GM23338 (cell line): Measurements from ENCODE around the gene EIF3K. TPM values are rescaled to one million over a fixed set of nuclear protein-coding genes. Genes with fewer than 3 reads are reported as not detected.

Experiments used
- ATAC-seq: fragments of 200-7000 bp; cut with Tn5 transposase; 3 replicates; pipeline ENCODE4 v1.9.1; 2020
- DNase-seq: peaks from one replicate; pipeline ENCODE4 v3.0.0-alpha.2; 2015; ENCODE audit warnings: low spot score
- H2AFZ ChIP-seq: fragments of 200-600 bp; sonication (generic); 2 replicates; pipeline ENCODE4 v1.8.0; 2016; ENCODE audit warnings: antibody characterized with exemption, mild to moderate bottlenecking, moderate library complexity
- H3F3A ChIP-seq: fragments of 200-600 bp; sonication (generic); replicated peaks from 2 replicates; pipeline ENCODE4 v1.8.0; 2017; ENCODE audit warnings: antibody characterized with exemption, mixed run types, low read depth
- H3K27ac ChIP-seq: fragments of 200-600 bp; sonication (generic); 2 replicates; pipeline ENCODE4 v1.6.1; 2016; ENCODE audit warnings: low read depth
- H3K27me3 ChIP-seq: fragments of 200-600 bp; sonication (generic); 2 replicates; pipeline ENCODE4 v1.8.0; 2016; ENCODE audit warnings: mild to moderate bottlenecking, mixed run types, moderate library complexity; ENCODE audit not compliant: insufficient read depth
- H3K36me3 ChIP-seq: fragments of 200-600 bp; sonication (generic); 2 replicates; pipeline ENCODE4 v1.8.0; 2016; ENCODE audit warnings: mild to moderate bottlenecking; ENCODE audit not compliant: insufficient read depth
- H3K4me1 ChIP-seq: fragments of 200-600 bp; sonication (generic); 2 replicates; pipeline ENCODE4 v1.8.0; 2016; ENCODE audit warnings: mild to moderate bottlenecking, moderate library complexity; ENCODE audit not compliant: insufficient read depth
- H3K4me2 ChIP-seq: fragments of 200-600 bp; sonication (generic); 2 replicates; pipeline ENCODE4 v1.7.1; 2017; ENCODE audit warnings: mixed run types
- H3K4me3 ChIP-seq: fragments of 200-600 bp; sonication (generic); 2 replicates; pipeline ENCODE4 v1.6.1; 2016; ENCODE audit warnings: mixed run types
- H3K79me2 ChIP-seq: fragments of 200-600 bp; sonication (generic); replicated peaks from 2 replicates; pipeline ENCODE4 v1.8.0; 2017; ENCODE audit warnings: mild to moderate bottlenecking; ENCODE audit not compliant: insufficient read depth
- H3K9me2 ChIP-seq: fragments of 200-600 bp; sonication (generic); 2 replicates; pipeline ENCODE4 v1.8.0; 2017; ENCODE audit not compliant: insufficient read depth
- H4K20me1 ChIP-seq: fragments of 200-600 bp; sonication (generic); replicated peaks from 2 replicates; pipeline ENCODE4 v1.8.0; 2017; ENCODE audit warnings: mild to moderate bottlenecking; ENCODE audit not compliant: insufficient read depth
- H3K27ac Mint-ChIP-seq: 2 replicates; pipeline ENCODE4 v1.8.0; 2020; ENCODE audit warnings: inconsistent platforms, mild to moderate bottlenecking, moderate library complexity, mixed read lengths
- H3K27me3 Mint-ChIP-seq: 3 replicates; pipeline ENCODE4 v1.8.0; 2022; ENCODE audit warnings: low read depth, mild to moderate bottlenecking, moderate library complexity, mixed read lengths, inconsistent platforms; ENCODE audit not compliant: insufficient read depth, poor library complexity
- H3K36me3 Mint-ChIP-seq: 3 replicates; pipeline ENCODE4 v1.8.0; 2021; ENCODE audit warnings: low read depth, mild to moderate bottlenecking, inconsistent platforms, moderate library complexity, mixed read lengths
- H3K4me1 Mint-ChIP-seq: 3 replicates; pipeline ENCODE4 v1.8.0; 2020; ENCODE audit warnings: mild to moderate bottlenecking, inconsistent platforms, mixed read lengths
- H3K4me3 Mint-ChIP-seq: 3 replicates; pipeline ENCODE4 v1.8.0; 2021; ENCODE audit warnings: moderate library complexity, mild to moderate bottlenecking, inconsistent platforms, mixed read lengths
- H3K9me3 Mint-ChIP-seq: 3 replicates; pipeline ENCODE4 v1.8.0; 2020; ENCODE audit warnings: moderate library complexity, mild to moderate bottlenecking, inconsistent platforms, mixed read lengths
- CREB1 ChIP-seq: fragments of 250-450 bp; sonication (Bioruptor Pico); IDR thresholded peaks from 2 replicates; pipeline ENCODE4 v1.5.0; 2020; ENCODE audit warnings: low read depth, mild to moderate bottlenecking, moderate library complexity
- CTCF ChIP-seq, 2 experiments: fragments of 200-600 bp in 1 of 2; sonication (generic) in 1 of 2; conservative IDR thresholded peaks; 2 replicates each; pipeline versions ENCODE4 v1.5.1 to v1.6.1; 2016 to 2017; ENCODE audit warnings: antibody characterized with exemption in 2 of 2, low read depth in 2 of 2, mild to moderate bottlenecking in 2 of 2, moderate library complexity in 1 of 2
- ETS1 ChIP-seq: IDR thresholded peaks from 2 replicates; pipeline ENCODE4 v1.6.1; 2016; ENCODE audit warnings: antibody characterized with exemption
- EZH2 ChIP-seq: fragments of 200-600 bp; sonication (generic); IDR thresholded peaks from one replicate; pipeline ENCODE4 v1.8.0; 2017; ENCODE audit warnings: antibody characterized with exemption, mild to moderate bottlenecking, low read depth; ENCODE audit not compliant: unreplicated experiment
- EZH2phosphoT487 ChIP-seq: fragments of 200-600 bp; sonication (generic); IDR thresholded peaks from one replicate; pipeline ENCODE4 v1.8.1; 2018; ENCODE audit warnings: antibody characterized with exemption; ENCODE audit not compliant: unreplicated experiment
- JUNB ChIP-seq: IDR thresholded peaks from one replicate; pipeline ENCODE4 v1.6.1; 2016; ENCODE audit warnings: antibody characterized with exemption; ENCODE audit not compliant: unreplicated experiment
- NANOG ChIP-seq: IDR thresholded peaks from 2 replicates; pipeline ENCODE4 v1.6.1; 2016; ENCODE audit warnings: antibody characterized with exemption, borderline replicate concordance
- POLR2AphosphoS5 ChIP-seq: IDR thresholded peaks from 2 replicates; pipeline ENCODE4 v1.6.1; 2016; ENCODE audit warnings: antibody characterized with exemption, low read depth
- ZNF462 ChIP-seq: fragments of 250-450 bp; sonication (Bioruptor Pico); IDR thresholded peaks from 2 replicates; pipeline ENCODE4 v1.5.0; 2020; ENCODE audit warnings: mild to moderate bottlenecking, moderate library complexity
- polyA plus RNA-seq: library from polyadenylated mRNA; unstranded; fragments of >200 nt; fragmentation: Nextera tagmentation; extraction: Ambion mirVana; gene quantifications from 2 replicates; pipeline ENCODE4 v1.2.1, GENCODE V29; 2016
- total RNA-seq: library from RNA; depleted of rRNA; stranded (reverse); fragments of >200 nt; shearing (Covaris generic); gene quantifications from 2 replicates; pipeline ENCODE4 v1.2.3, GENCODE V29; 2014

EIF3K gene
- total and polyA plus RNA-seq, 2 experiments from 2014 or later = 226 to 509 TPM

GRCh38 chr19:38650172-38650775 is 31.3 kb downstream of the EIF3K start:
- Histone ChIP-seq H3K4me1 (peaks cover 58% of the 10 kb centered on the region), H3K4me3 (peak overlapping the region; percentile 99), H3K27me3 (no peaks in the 10 kb centered on the region), H4K20me1 (peaks cover 57% of the 10 kb centered on the region), H3F3A (peaks cover 8% of the 10 kb centered on the region), H2AFZ (no peak overlapping the region), H3K4me2 (peak overlapping the region; percentile 100), H3K79me2 (peaks cover 77% of the 10 kb centered on the region), H3K36me3 (no peaks in the 10 kb centered on the region), H3K9me2 (no peaks in the 10 kb centered on the region), H3K27ac (peak overlapping the region; percentile 78; the same call in 1 of the 2 replicates)
- H3K36me3 Mint-ChIP-seq = peaks cover 11% of the 10 kb centered on the region
- H3K4me3 Mint-ChIP-seq = peak overlapping the region; percentile 91
- peaks cover 68% of the 10 kb centered on the region for H3K4me1 Mint-ChIP-seq
- ATAC-seq (no peak), DNase-seq (no peak)
- TF ChIP-seq EZH2phosphoT487 (no peak), POLR2AphosphoS5 (0 out of 2 replicates have a peak, but pooled peaks have one; percentile 18)
- H3K27ac Mint-ChIP-seq = peak overlapping the region; percentile 84
- H3K27me3 Mint-ChIP-seq = peaks cover 25% of the 10 kb centered on the region
- H3K9me3 Mint-ChIP-seq = 0 out of 3 replicates have a peak, but pooled peaks cover 3% of the 10 kb centered on the region

DNA sequence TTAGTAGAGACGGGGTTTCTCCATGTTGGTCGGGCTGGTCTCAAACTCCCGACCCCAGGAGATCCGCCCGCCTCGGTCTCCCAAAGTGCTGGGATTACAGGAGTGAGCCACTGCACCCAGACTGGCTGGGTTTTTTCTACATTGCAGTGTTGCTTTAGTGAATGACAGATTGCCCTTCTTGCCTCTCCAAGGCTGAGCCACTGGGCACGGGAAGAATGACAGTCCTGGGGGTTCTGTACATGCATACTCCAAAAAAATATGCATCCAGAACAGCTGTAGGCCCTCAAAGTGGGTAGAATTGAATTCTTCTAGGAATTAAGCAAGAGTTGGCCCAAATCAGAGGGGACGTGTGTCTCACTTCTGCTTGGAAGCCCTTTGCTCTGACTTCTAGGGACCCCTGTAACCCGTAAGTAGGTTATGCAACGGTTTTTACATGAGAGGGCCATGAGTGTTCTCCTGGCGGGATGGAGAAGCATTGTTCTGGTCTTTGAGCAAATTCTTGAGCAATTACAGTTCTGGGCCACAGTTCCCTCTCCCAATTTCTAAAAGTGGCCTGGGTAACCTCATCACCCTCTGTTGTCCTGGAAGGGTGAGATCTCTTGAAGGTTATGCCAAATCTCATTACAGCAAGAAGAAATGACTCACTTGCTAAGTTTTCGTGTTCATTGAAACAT is 32.1 kb downstream of the EIF3K start:
- peaks cover 85% of the 10 kb centered on the region for H3K79me2 ChIP-seq
- no peak overlapping the region for H2AFZ ChIP-seq
- H3K27me3 ChIP-seq = no peaks in the 10 kb centered on the region
- peaks cover 23% of the 10 kb centered on the region for H3K27me3 Mint-ChIP-seq
- DNase-seq (no peak), ATAC-seq (no peak)
- H3K27ac ChIP-seq = peak overlapping the region; percentile 78; the same call in 1 of the 2 replicates
- peak overlapping the region; percentile 99; the same call in 1 of the 2 replicates for H3K4me3 ChIP-seq
- peaks cover 8% of the 10 kb centered on the region for H3F3A ChIP-seq
- peaks cover 66% of the 10 kb centered on the region for H3K4me1 ChIP-seq
- peak overlapping the region; percentile 100 for H3K4me2 ChIP-seq
- H3K4me3 Mint-ChIP-seq = peak overlapping the region; percentile 91; the same call in 2 of the 3 replicates
- H3K4me1 Mint-ChIP-seq = peaks cover 72% of the 10 kb centered on the region
- 0 out of 3 replicates have a peak, but pooled peaks cover 3% of the 10 kb centered on the region for H3K9me3 Mint-ChIP-seq
- H3K36me3 Mint-ChIP-seq = peaks cover 18% of the 10 kb centered on the region
- H4K20me1 ChIP-seq = peaks cover 64% of the 10 kb centered on the region
- H3K27ac Mint-ChIP-seq = peak overlapping the region; percentile 84
- no peaks in the 10 kb centered on the region for H3K9me2 ChIP-seq
- no peaks in the 10 kb centered on the region for H3K36me3 ChIP-seq
- TF ChIP-seq ZNF462 (CRISPR knock-in tag) (no peak), EZH2phosphoT487 (no peak), CREB1 (CRISPR knock-in tag) (no peak), ETS1 (no peak), CTCF (conservative IDR thresholded peaks at IDR 0.05; ENCODE audit: low read depth in 2 of 2) (no peak), NANOG (no peak), POLR2AphosphoS5 (no peak), JUNB (no peak), EZH2 (no peak)
